Stimulated activated CD8-positive, alpha-beta memory T cell treated with anti-CD3 and anti-CD28 coated beads, Interleukin-15, amount 100 ng/mL, for 4 hours (primary cell): ENCODE measurements around the gene SLC38A9.

Experiments used
- DNase-seq, 2 donors: peaks; one replicate each; pipeline ENCODE4 v3.0.0-alpha.2; 2020; ENCODE audit warnings: low read depth in 2 of 2

The SLC38A9 gene

GRCh38 chr5:55657443-55657842 lies 54.7 kb downstream of the SLC38A9 start:
- no peak for DNase-seq

DNA sequence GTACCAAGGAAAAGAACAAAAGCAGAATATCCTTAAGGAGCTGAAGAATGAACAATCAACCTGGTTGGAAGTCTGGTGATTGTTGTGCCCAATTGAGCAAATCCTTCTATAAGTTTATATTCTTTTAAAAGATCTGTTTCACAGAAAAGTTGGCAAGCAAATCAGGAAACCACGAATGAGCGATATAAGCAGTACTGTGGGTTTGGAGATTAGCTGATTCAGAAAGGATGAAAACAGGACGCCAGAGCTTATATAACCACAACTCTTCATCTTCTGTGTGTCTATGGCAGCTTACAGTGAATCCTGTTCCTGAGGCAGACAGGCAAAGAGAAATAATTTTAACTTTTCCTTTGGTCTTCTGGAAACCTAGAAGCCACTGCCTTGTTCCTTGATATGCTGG lies 61.7 kb downstream of the SLC38A9 start:
- no peak for DNase-seq

DNA sequence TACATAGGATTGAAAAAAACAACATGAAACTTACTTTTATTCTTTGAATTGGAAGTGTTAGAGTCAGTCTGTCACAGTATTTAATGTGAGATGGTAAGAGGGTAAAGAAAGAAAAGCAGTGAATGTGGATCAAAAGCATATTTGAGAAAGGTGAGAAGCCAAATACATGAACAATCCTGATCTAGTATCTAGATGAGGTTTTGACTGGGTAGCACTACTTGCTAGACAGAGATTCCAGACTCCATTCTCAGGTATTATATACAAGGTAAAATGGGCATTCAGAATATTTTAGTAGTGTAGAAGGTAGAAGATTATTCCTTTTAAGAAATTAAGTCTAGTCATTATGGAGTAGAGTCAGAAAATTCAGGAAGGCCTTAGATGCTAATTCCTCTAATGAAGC lies 62.2 kb downstream of the SLC38A9 start:
- DNase-seq = no peak

GRCh38 chr5:55645304-55645703 lies 66.8 kb downstream of the SLC38A9 start:
- no peak for DNase-seq

GRCh38 chr5:55638455-55638854 lies 73.7 kb downstream of the SLC38A9 start:
- DNase-seq = no peak

- no peak for DNase-seq
Measured at GRCh38 chr5:55638051-55638450, 74.1 kb downstream of the SLC38A9 start.

- DNase-seq = no peak
Measured at GRCh38 chr5:55636683-55637082, 75.4 kb downstream of the SLC38A9 start.

DNA sequence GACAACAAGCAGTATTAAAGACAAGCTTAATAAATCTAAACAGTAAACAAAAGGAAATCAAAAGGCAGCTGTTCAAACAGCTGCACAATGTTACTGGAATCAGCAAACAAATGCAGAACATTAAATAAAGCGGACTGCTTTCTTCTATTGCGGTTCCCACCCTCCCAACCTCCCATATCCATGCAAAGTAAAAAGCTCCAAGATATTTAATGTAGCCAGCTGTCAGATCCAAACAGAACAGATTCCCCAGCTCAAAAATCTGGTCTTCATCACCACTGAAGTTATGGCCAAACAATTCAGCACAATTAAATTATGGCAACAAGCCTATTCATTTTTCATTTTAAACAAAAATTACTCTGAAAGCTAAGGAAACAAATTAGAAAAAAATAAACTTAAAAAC lies 75.9 kb downstream of the SLC38A9 start:
- DNase-seq = no peak

DNA sequence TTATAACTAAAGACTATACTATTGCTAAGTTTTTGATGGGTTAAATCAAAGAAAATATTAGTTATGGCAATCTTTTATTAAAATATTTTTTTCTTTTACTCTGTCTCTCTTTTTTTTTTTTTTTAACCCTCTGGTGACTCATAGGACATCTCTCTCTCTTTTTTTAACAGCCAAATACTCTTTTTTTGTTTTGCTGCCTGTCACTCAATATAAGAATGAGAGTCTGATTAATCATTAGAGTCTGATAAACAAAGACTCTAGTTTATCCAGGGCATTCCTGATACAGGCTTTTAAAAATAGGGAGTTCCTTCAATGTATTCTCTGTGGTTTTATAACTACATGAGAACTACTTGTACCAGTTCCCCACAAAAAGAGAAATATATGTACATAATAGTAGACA lies 77.3 kb downstream of the SLC38A9 start:
- DNase-seq = no peak

DNA sequence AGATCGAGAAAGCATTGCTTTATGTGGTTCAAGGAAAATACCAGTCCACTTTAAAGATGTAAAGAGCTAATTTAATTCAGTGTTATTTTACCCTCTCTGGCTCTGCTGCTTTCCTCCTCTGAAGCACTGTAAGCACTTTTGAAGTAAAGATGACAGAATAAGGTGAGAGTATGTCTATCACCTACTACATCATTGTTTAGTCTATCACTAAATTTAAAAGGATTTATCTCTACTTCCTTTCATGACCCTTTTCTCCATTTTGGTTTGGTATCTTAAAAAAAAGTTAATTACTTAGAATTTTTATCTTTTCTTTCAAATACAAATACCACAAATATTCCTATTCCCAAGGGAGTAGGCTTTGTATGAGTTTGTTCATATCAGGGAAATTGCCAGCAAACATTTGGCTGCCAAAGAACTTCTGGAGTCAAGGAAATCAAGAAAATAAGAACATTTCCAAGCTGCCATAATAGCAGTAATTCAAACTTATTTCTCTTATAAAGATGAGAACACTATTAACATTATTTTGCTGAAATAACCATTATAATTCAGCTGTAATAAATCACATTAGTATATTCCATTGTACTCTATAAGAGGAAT lies 77.8 kb downstream of the SLC38A9 start:
- DNase-seq = no peak

- no peak for DNase-seq
Measured at GRCh38 chr5:55633574-55634208, 78.4 kb downstream of the SLC38A9 start.

- DNase-seq = no peak
Measured at GRCh38 chr5:55629815-55630214, 82.3 kb downstream of the SLC38A9 start.

GRCh38 chr5:55626790-55627189 lies 85.3 kb downstream of the SLC38A9 start:
- no peak for DNase-seq

DNA sequence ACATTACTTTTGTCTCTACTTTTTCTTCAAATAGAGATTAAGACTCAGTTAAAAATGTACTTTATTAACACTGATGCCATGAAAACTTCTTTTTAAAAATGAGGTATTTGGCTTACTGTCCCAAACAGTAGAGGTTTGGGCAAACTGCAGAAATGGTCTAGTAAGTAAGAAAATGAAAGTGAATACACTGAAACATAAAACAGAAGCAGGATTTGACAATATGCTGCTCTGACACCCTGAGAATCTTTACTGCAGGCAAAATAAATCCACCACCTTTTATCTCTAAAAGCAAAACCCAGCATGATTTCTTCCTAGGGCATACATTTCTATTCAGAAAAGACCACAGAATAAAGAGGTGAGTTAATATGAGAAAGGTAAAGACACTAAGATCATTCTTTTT lies 86.2 kb downstream of the SLC38A9 start:
- DNase-seq = no peak

GRCh38 chr5:55625589-55625909 lies 86.6 kb downstream of the SLC38A9 start:
- no peak for DNase-seq

GRCh38 chr5:55624841-55625588 lies 87.1 kb downstream of the SLC38A9 start:
- no peak for DNase-seq

DNA sequence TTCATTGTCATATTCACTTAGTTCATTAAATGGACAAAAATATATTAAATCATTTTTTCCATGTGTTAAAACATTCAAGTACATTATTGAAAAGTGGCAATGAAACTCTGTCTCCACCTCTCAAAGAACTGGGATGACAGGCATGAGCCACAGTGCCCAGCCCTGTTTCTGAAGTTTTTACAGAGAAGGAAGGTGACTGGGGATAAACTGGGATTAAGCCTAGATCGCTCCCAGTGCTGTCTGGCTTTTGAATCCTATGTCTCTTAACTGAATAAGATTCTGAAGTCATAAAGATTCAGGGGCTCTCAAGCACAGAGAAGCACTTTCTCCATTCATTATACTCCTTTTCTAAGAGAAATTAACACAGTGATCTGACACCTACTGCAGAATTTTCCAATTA lies 88.3 kb downstream of the SLC38A9 start:
- DNase-seq = no peak

GRCh38 chr5:55622460-55622859 lies 89.7 kb downstream of the SLC38A9 start:
- DNase-seq = no peak

- DNase-seq = no peak
Measured at GRCh38 chr5:55621229-55621628, 90.9 kb downstream of the SLC38A9 start.

DNA sequence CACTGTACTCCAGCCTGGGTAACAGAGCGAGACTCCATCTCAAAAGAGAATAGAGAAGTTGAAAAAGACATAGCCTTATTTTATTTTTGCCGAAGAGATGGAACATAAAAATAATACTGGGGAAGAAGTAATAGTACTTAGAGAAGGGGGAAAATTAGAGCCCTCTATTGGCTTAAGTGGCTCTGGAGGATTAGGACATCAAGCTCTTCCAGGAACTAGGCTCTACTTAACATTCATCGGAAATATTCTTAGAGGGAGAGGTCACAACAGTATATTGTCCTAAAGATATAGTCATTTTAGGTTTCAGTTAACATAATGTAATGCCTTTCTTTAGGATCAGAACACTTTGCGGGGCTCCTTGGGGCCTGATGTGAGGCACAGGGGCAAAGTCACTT lies 91.4 kb downstream of the SLC38A9 start:
- DNase-seq = no peak

GRCh38 chr5:55620009-55620765 lies 91.9 kb downstream of the SLC38A9 start:
- no peak for DNase-seq

- no peak for DNase-seq
Measured at GRCh38 chr5:55618318-55618717, 93.8 kb downstream of the SLC38A9 start.
